Measurements from ENCODE around the gene DAGLA.

Gene DAGLA

DNA sequence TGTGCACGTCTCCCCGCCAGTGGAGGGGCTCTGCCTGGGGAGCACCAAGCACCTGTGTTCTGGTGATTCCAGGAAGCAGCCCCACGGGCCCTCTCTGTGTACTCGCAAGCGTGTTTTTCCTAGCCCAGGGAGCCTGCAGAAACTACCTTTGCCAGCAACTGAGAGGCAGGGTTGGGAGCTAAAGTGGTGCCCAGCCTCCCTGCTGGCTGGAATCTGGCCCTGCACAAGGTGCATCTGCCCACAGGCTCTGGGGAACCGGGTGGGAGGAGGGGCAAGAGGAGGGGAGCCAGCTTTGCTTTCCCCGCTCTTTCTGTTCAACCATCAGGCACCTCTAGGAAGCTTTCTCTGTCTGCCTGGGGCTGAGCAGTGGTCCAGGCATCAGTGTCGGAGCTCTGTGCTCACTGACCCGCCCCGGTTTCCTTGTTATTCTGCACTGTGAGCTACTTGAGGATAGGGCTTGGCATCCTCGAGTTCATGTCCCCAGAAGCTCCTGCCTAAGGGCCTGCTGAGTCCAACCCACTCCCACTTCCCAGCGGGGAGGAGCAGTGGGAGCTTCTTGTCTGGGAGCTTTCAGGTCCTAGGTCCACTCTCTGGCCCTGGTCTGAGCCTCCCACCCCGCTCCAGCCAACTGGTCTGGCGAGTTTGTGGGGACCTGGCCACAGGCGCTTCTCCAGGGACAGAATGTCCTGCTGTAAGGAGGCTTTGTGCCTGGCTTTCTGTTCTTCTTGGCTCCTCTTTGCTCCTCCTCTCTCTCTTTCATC, 14.9 kb downstream of the DAGLA start:
- peak overlapping the region; percentile 69 for H3K27ac ChIP-seq
- TF ChIP-seq, protein P1, sequence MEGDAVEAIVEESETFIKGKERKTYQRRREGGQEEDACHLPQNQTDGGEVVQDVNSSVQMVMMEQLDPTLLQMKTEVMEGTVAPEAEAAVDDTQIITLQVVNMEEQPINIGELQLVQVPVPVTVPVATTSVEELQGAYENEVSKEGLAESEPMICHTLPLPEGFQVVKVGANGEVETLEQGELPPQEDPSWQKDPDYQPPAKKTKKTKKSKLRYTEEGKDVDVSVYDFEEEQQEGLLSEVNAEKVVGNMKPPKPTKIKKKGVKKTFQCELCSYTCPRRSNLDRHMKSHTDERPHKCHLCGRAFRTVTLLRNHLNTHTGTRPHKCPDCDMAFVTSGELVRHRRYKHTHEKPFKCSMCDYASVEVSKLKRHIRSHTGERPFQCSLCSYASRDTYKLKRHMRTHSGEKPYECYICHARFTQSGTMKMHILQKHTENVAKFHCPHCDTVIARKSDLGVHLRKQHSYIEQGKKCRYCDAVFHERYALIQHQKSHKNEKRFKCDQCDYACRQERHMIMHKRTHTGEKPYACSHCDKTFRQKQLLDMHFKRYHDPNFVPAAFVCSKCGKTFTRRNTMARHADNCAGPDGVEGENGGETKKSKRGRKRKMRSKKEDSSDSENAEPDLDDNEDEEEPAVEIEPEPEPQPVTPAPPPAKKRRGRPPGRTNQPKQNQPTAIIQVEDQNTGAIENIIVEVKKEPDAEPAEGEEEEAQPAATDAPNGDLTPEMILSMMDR (conservative IDR thresholded peaks at IDR 0.05), result no peak; the same call in 1 of the 2 replicates

DNA sequence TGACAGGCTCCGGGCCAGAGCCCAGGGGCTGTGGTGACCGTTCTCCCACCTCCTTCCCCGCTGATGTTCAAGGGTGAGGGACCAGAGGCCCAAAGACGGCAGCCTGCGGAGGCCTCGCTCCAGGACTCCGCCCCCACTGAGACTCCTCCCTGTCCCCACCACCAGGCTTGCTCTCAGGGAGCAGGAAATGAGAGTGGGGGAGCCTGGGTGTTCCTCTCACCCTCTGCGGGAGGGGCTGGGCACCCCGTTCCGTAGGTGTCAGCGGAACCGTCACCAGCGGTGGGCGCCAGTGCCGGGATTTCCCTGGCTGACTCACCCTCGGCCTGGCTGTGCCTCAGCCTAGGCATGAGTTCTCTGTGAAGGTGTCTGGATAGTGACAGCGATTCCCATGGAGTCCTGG, 15.7 kb downstream of the DAGLA start:
- peak overlapping the region; percentile 69 for H3K27ac ChIP-seq
- TF ChIP-seq, protein P1 (conservative IDR thresholded peaks at IDR 0.05), result no peak

DNA sequence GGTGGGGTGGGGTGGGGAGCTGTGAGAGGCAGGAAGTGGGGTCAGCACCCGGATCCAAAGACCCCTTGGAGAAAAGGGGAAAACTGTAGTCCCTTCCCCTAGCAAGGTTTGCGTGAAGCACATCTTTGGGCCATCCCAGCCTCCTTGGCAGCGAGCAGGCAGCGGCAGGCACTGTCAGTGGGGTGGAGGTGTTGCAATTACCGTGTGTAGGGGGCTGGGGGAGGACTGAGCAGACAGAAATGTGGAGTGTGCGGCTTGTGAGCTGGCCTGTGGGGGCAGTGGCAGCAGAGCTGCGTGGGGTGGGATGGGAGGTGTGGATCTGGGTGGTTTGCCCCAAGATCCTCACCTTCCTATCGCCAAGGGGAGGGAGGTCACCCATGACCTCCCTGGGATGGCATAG, 16.4 kb downstream of the DAGLA start:
- TF ChIP-seq, protein P1 (conservative IDR thresholded peaks at IDR 0.05), result no peak
- peak overlapping the region; percentile 69 for H3K27ac ChIP-seq

DNA sequence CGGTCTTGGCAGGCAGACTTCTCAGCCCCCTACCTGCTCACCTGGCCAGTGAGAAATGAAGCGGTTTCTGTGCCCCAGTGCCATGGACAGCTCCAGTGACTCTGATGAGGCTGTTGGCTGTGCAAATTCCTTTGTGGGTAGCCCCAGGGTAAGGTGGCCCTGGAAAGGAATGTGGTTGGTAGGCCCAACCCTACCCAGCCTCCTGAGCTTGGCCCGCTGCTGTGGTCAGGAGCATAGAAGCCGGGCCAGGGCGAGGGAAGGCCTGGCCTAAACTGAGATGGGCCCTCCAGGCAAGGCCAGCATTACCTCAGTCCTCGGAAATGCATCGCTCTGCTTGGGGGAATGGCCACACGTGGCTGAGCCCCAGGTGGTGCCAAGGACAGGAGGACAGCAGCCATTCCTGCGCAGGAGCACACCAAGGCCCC, 16.9 kb downstream of the DAGLA start:
- peak overlapping the region; percentile 69 for H3K27ac ChIP-seq
- TF ChIP-seq, protein P1 (conservative IDR thresholded peaks at IDR 0.05), result no peak

DNA sequence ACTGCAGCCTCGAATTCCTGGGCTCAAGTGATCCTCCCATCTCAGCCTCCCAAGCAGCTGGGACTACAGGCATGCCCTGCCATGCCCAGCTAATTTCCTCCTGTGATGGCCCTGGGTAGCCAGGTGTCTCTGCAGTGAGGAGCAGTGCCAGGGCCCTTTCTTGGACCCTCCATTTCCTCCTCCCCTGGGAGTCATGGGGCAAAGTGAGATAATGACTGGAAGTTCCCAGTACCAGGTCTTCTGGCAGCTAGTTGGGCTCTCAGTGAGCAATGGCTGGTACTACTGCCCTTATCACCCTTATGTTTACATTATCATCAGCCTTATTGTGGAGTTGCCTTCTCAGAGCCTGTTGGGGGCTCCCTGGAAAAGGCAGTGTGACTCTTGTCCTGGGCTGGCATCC, 17.6 kb downstream of the DAGLA start:
- TF ChIP-seq, protein P1 (conservative IDR thresholded peaks at IDR 0.05), result no peak
- H3K27ac ChIP-seq, result no peak overlapping the region

DNA sequence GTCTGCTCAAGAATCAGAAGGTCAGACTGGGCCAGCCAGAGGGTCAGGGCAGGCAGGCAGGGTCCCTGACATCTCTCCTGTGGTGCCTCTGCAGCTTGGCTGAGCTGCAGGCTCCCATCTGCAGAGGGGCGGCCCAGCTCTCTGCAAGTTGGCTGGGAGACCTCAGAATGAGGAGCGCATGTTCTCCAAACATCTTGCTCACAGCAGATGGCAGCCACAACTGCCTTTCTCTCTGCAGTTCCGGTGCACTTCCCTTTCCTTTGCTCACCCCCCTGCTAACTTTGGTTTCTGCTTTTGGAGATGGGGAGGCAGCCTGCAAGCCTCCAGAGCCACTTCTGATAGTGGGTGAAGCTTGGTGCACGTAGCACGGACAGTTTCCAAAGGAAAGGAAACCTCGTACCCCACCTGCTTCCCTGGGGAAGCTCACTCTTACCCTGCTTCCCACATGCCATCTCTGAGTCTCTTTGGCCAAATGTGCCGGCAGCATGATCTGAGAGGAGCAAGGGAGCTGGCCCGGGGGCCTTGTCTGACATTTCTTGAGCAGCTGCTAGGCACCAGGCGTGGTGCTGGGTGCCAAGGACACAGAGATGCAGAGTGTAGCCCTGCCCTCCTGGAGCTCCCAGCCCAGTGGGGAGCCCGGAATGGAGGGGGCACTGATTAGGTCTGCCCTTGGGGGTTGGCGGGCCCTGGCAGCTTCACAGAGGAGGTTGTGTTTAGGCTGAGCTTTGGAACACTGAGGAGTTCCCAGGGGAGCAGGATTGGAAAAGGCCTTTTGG, 18.2 kb downstream of the DAGLA start:
- H3K27ac ChIP-seq, result no peak overlapping the region
- TF ChIP-seq, protein P1 (conservative IDR thresholded peaks at IDR 0.05), result no peak

DNA sequence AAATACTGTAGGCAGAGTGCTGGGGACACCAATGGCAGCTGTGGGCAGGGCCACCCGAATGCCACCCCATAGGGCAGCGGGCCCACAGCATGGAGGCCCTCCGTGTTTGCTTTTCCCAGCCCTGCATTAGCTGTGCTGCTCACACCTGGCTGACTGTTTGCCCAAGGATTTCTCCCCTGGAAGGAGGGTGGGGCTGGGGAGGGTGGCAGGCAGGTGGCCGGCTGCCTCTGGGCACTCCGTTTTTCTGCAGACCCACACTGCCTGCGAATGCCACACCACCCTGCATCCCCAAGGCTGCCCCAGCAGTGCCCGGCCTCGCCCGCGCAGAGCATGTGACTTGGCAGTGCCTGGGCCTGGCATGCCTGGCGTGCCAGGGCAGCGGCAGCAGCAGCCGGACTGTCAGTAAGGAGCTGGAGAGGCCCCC, 19.6 kb downstream of the DAGLA start:
- TF ChIP-seq, protein P1 (conservative IDR thresholded peaks at IDR 0.05), result no peak
- peak overlapping the region; percentile 20; the same call in 1 of the 2 replicates for H3K27ac ChIP-seq
